ENCODE data around the gene NUCKS1. TPM values are rescaled to one million over a fixed set of nuclear protein-coding genes. Genes with fewer than 3 reads are reported as not detected.
A peak's percentile ranks its signal among the peaks of the same experiment; 100 is the strongest.

The NUCKS1 gene
- polyA plus RNA-seq, 1 donor from 2014 or later, result 134 TPM

DNA sequence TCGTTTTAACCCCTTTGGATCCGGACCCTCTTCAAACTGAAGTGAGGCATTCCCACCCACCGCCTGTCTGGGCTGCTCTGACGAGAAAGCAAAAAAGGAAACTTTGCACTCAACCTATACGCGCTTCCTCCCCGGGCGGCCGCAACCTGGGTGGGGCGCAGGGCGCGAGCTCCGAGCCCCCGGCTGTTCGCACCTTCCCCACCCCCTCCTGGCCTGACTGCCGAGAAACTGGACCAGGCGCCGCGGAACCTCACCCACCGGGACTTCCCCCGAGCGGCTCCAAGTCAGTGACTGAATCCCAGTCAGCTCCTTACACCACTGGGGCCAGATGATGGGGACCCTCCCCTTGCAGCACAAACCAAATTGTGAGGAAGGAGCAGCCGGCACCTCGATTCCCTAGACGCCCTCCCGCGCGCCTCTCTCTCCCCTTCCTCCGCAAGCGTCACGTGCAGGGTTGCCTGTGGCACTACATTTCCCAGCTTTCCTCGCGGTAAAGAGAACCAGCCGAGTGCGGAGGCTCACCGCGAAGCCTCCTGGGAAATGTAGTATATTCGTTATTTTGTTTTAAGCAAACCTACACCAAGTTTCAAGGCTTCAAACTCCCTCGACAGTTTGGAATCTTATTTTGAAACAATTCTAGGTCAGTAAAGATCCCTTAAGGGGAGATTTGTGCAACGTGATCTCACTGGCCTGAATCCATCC, 25.2 kb upstream of the NUCKS1 start, which contains the start of gene RAB29:
Gene RAB29 (minus strand): TSS at position 468 of the 702 bp plus-strand sequence. CDS start 526 bp downstream, outside the sequence.
- Histone ChIP-seq H2AFZ (ENCODE audit: low read depth, low read length) (peak within 1 kb of the TSS; percentile 61), H3K9me3 (ENCODE audit: low read length) (no peaks in the 10 kb centered on the region), H3K4me3 (ENCODE audit: low read length) (peak within 1 kb of the TSS; percentile 80), H3K36me3 (ENCODE audit: insufficient read depth, low read length) (no peaks in the 10 kb centered on the region), H3K79me2 (replicated peaks; ENCODE audit: insufficient read depth, low read length) (no peaks in the 10 kb centered on the region), H3K4me2 (ENCODE audit: low read length) (peak within 1 kb of the TSS; percentile 63), H4K20me1 (ENCODE audit: insufficient read depth) (no peaks in the 10 kb centered on the region), H3F3A (ENCODE audit: insufficient read depth, low read length, poor library complexity, severe bottlenecking) (no peaks in the 10 kb centered on the region), H3K9me2 (ENCODE audit: insufficient read depth, low read length) (no peaks in the 10 kb centered on the region), H3K27me3 (ENCODE audit: insufficient read depth, low read depth, low read length) (peaks cover 34% of the 10 kb centered on the region), H3K9ac (ENCODE audit: low read length) (peak within 1 kb of the TSS; percentile 49), H3K27ac (ENCODE audit: low read length) (no peak within 1 kb of the TSS)
- TF ChIP-seq SMC3 (conservative IDR thresholded peaks at IDR 0.05; ENCODE audit: poor library complexity), result no peak
- no peak for TF ChIP-seq EZH2 (IDR thresholded peaks at IDR 0.05; ENCODE audit: borderline replicate concordance, insufficient read depth, low read length, poor library complexity, severe bottlenecking)
- no peak for TF ChIP-seq REST (IDR thresholded peaks at IDR 0.05; ENCODE audit: borderline replicate concordance)
- TF ChIP-seq MXI1 (conservative IDR thresholded peaks at IDR 0.05; ENCODE audit: poor library complexity, severe bottlenecking), result peak; percentile 45
- TF ChIP-seq POLR2AphosphoS5 (IDR thresholded peaks at IDR 0.05), result no peak

GRCh38 chr1:205774198-205775014, 24.4 kb upstream of the NUCKS1 start:
- Histone ChIP-seq H4K20me1 (ENCODE audit: insufficient read depth) (no peaks in the 10 kb centered on the region), H3K9ac (ENCODE audit: low read length) (peak overlapping the region; percentile 49), H3K79me2 (replicated peaks; ENCODE audit: insufficient read depth, low read length) (no peaks in the 10 kb centered on the region), H3K9me3 (ENCODE audit: low read length) (no peaks in the 10 kb centered on the region), H2AFZ (ENCODE audit: low read depth, low read length) (no peak overlapping the region), H3K4me2 (ENCODE audit: low read length) (peak overlapping the region; percentile 63), H3K36me3 (ENCODE audit: insufficient read depth, low read length) (no peaks in the 10 kb centered on the region), H3F3A (ENCODE audit: insufficient read depth, low read length, poor library complexity, severe bottlenecking) (no peaks in the 10 kb centered on the region), H3K27ac (ENCODE audit: low read length) (no peak overlapping the region), H3K27me3 (ENCODE audit: insufficient read depth, low read depth, low read length) (peaks cover 34% of the 10 kb centered on the region), H3K4me3 (ENCODE audit: low read length) (peak overlapping the region; percentile 80), H3K9me2 (ENCODE audit: insufficient read depth, low read length) (no peaks in the 10 kb centered on the region)
- TF ChIP-seq MXI1 (conservative IDR thresholded peaks at IDR 0.05; ENCODE audit: poor library complexity, severe bottlenecking) (no peak), EZH2 (IDR thresholded peaks at IDR 0.05; ENCODE audit: borderline replicate concordance, insufficient read depth, low read length, poor library complexity, severe bottlenecking) (no peak), POLR2AphosphoS5 (IDR thresholded peaks at IDR 0.05) (no peak), RAD21 (conservative IDR thresholded peaks at IDR 0.05) (no peak), TAF1 (IDR thresholded peaks at IDR 0.05; ENCODE audit: low read depth) (no peak), SMC3 (conservative IDR thresholded peaks at IDR 0.05; ENCODE audit: poor library complexity) (no peak), EP300 (conservative IDR thresholded peaks at IDR 0.05; ENCODE audit: poor library complexity, severe bottlenecking) (no peak)

All from neural cell (in vitro differentiated cells).